ENCODE results near the gene CCDC134. TPM values are rescaled to one million over a fixed set of nuclear protein-coding genes. Genes with fewer than 3 reads are reported as not detected.

Gene CCDC134
- total and polyA plus RNA-seq, 9 of the 15 experiments (the other 6 are each of a cell fraction or from before 2014, with no cell fraction given) = 0.56 to 11.9 (median 5.3) TPM

DNA sequence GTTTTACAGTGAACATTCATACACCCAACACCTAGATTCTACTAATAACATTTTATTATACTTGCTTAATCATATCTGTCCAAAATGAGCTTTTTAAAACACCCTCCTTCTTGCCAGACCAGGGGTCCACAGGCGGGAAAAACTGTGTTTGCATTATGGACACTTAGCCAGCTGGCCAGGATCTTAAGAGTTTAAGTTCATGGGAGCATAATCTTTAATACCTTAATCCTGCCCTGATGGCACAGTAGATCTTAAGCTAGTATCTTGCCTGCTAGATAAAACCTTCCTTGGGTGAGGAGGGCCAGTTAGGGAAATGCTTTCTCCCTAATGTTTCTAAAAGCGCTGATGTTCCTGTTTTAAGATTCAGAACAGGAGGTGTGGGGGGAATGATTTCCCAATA, 13.1 kb upstream of the CCDC134 start:
- Histone ChIP-seq H3K9me3 (replicated peaks; ENCODE audit: control insufficient read depth, insufficient read depth, low read depth, low read length) (no peaks in the 10 kb centered on the region), H2AFZ (ENCODE audit: low read depth, low read length) (no peak overlapping the region), H3K4me1 (replicated peaks in 1 of 2; ENCODE audit: control insufficient read depth in 2 of 2, insufficient read depth in 2 of 2, low read length in 2 of 2) (no peaks in the 10 kb centered on the region), H3K27ac (ENCODE audit: extremely low read depth, low read depth, low read length) (no peak overlapping the region), H3K9me1 (ENCODE audit: control insufficient read depth, insufficient read depth, low read length) (no peaks in the 10 kb centered on the region), H3K4me2 (ENCODE audit: insufficient read depth, low read length) (no peak overlapping the region), H3K4me3 (no peak overlapping the region), H3K36me3 (ENCODE audit: control insufficient read depth, insufficient read depth, low read length) (no peaks in the 10 kb centered on the region), H4K20me1 (replicated peaks; ENCODE audit: control insufficient read depth, insufficient read depth, low read length) (no peaks in the 10 kb centered on the region), H3K27me3 (ENCODE audit: control insufficient read depth in 2 of 2, insufficient read depth in 2 of 2, low read length in 2 of 2) (no peaks in the 10 kb centered on the region), H3K79me2 (ENCODE audit: control insufficient read depth, insufficient read depth, low read length) (no peaks in the 10 kb centered on the region), H3K9ac (ENCODE audit: insufficient read depth in 1 of 2, low read depth in 2 of 2, low read length in 2 of 2) (no peak overlapping the region)
- ATAC-seq (no peak), FAIRE-seq (no peak), DNase-seq (ENCODE audit: extremely low read depth in 1 of 4, low spot score in 3 of 4) (no peak)
- TF ChIP-seq MEF2A (IDR thresholded peaks at IDR 0.05; ENCODE audit: control insufficient read depth, low read depth, low read length) = no peak
- TF ChIP-seq ESRRB (CRISPR knock-in tag; IDR thresholded peaks at IDR 0.05; ENCODE audit: borderline replicate concordance) = no peak
- TF ChIP-seq CBX5 (IDR thresholded peaks at IDR 0.05; ENCODE audit: borderline replicate concordance, low read depth) = no peak
- no peak for TF ChIP-seq BMI1 (IDR thresholded peaks at IDR 0.05; ENCODE audit: low read length)
- TF ChIP-seq, protein P1, sequence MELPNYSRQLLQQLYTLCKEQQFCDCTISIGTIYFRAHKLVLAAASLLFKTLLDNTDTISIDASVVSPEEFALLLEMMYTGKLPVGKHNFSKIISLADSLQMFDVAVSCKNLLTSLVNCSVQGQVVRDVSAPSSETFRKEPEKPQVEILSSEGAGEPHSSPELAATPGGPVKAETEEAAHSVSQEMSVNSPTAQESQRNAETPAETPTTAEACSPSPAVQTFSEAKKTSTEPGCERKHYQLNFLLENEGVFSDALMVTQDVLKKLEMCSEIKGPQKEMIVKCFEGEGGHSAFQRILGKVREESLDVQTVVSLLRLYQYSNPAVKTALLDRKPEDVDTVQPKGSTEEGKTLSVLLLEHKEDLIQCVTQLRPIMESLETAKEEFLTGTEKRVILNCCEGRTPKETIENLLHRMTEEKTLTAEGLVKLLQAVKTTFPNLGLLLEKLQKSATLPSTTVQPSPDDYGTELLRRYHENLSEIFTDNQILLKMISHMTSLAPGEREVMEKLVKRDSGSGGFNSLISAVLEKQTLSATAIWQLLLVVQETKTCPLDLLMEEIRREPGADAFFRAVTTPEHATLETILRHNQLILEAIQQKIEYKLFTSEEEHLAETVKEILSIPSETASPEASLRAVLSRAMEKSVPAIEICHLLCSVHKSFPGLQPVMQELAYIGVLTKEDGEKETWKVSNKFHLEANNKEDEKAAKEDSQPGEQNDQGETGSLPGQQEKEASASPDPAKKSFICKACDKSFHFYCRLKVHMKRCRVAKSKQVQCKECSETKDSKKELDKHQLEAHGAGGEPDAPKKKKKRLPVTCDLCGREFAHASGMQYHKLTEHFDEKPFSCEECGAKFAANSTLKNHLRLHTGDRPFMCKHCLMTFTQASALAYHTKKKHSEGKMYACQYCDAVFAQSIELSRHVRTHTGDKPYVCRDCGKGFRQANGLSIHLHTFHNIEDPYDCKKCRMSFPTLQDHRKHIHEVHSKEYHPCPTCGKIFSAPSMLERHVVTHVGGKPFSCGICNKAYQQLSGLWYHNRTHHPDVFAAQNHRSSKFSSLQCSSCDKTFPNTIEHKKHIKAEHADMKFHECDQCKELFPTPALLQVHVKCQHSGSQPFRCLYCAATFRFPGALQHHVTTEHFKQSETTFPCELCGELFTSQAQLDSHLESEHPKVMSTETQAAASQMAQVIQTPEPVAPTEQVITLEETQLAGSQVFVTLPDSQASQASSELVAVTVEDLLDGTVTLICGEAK (IDR thresholded peaks at IDR 0.05) = no peak
- TF ChIP-seq, protein P1 (CRISPR knock-in tag; IDR thresholded peaks at IDR 0.05) = no peak
- in situ Hi-C loops (cut with MboI) (no loop called here), intact Hi-C loops (cut with micrococcal nuclease) (no loop called here)
- POLR2A ChIA-PET = interaction anchor here (1.4 kb wide), 1 partner anchor 13 kb away, joined by 6 read pairs; the partner anchor contains the start of gene CCDC134
- CTCF ChIA-PET (ENCODE audit: low intra/inter-chr PET ratio) = no interaction called here
- WGBS (ENCODE audit: insufficient coverage, low coverage, missing lambda C conversion rate) = 15% methylated on average over 2 of the region's 2 CpGs
- no TSS peak for BruUV-seq (replicated peaks)

Measured in K562 (cell line).